ENCODE data around the gene EIPR1.

Gene EIPR1

GRCh38 chr2:3377612-3378432 is at the start of gene EIPR1:
Gene EIPR1, minus strand, starts transcription at chr2:3377818. Its CDS starts 129 bp downstream, at chr2:3377689.
- DNase-seq (ENCODE audit: low read depth in 2 of 2) = peak; percentile 94 to 95

GRCh38 chr2:3427272-3427671 is 49.7 kb upstream of the EIPR1 start:
- no peak for DNase-seq (ENCODE audit: low read depth in 2 of 2)

- DNase-seq (ENCODE audit: low read depth in 2 of 2) = no peak
Observed at GRCh38 chr2:3426615-3427014, 49.0 kb upstream of the EIPR1 start.

GRCh38 chr2:3424171-3424795 is 46.7 kb upstream of the EIPR1 start:
- DNase-seq (ENCODE audit: low read depth in 2 of 2) = no peak

GRCh38 chr2:3423492-3424170 is 46.0 kb upstream of the EIPR1 start:
- peak; percentile 45 to 52 for DNase-seq (ENCODE audit: low read depth in 2 of 2)

GRCh38 chr2:3422161-3422779 is 44.7 kb upstream of the EIPR1 start:
- DNase-seq (ENCODE audit: low read depth in 2 of 2) = no peak

- DNase-seq (ENCODE audit: low read depth in 2 of 2) = no peak
Observed at GRCh38 chr2:3421580-3421979, 44.0 kb upstream of the EIPR1 start.

GRCh38 chr2:3420769-3421397 is 43.3 kb upstream of the EIPR1 start:
- DNase-seq (ENCODE audit: low read depth in 2 of 2) = no peak

GRCh38 chr2:3420076-3420768 is 42.6 kb upstream of the EIPR1 start:
- no peak for DNase-seq (ENCODE audit: low read depth in 2 of 2)

GRCh38 chr2:3418766-3419404 is 41.3 kb upstream of the EIPR1 start:
- no peak for DNase-seq (ENCODE audit: low read depth in 2 of 2)

- DNase-seq (ENCODE audit: low read depth in 2 of 2) = no peak
Observed at GRCh38 chr2:3414133-3414860, 36.7 kb upstream of the EIPR1 start.

- DNase-seq (ENCODE audit: low read depth in 2 of 2) = no peak
Observed at GRCh38 chr2:3413697-3414096, 36.1 kb upstream of the EIPR1 start.

- no peak for DNase-seq (ENCODE audit: low read depth in 2 of 2)
Observed at GRCh38 chr2:3411103-3411502, 33.5 kb upstream of the EIPR1 start.

GRCh38 chr2:3409627-3410170 is 32.1 kb upstream of the EIPR1 start:
- DNase-seq (ENCODE audit: low read depth in 2 of 2) = no peak

GRCh38 chr2:3408781-3409180 is 31.2 kb upstream of the EIPR1 start:
- no peak for DNase-seq (ENCODE audit: low read depth in 2 of 2)

GRCh38 chr2:3406501-3406900 is 28.9 kb upstream of the EIPR1 start:
- no peak for DNase-seq (ENCODE audit: low read depth in 2 of 2)

- DNase-seq (ENCODE audit: low read depth in 2 of 2) = no peak
Observed at GRCh38 chr2:3405876-3406275, 28.3 kb upstream of the EIPR1 start.

GRCh38 chr2:3405307-3405706 is 27.7 kb upstream of the EIPR1 start:
- DNase-seq (ENCODE audit: low read depth in 2 of 2) = no peak

GRCh38 chr2:3404349-3404894 is 26.8 kb upstream of the EIPR1 start:
- no peak for DNase-seq (ENCODE audit: low read depth in 2 of 2)
